Gastrocnemius medialis (tissue), 4 donors: Measurements from ENCODE around the gene SUSD1.

Experiments
- CTCF ChIP-seq, 5 experiments: fragments of 450-650 bp in 3 of 5; fragments of 200-600 bp in 2 of 5; sonication (generic) in 2 of 5; IDR thresholded peaks in 4 of 5; conservative IDR thresholded peaks in 1 of 5; 1 replicate in 4 of 5; 2 replicates in 1 of 5; pipeline ENCODE4 v1.5.1; 2016 to 2019; ENCODE audit warnings: antibody characterized with exemption in 5 of 5, mild to moderate bottlenecking in 3 of 5, moderate library complexity in 3 of 5
- POLR2A ChIP-seq, 2 donors: fragments of 450-650 bp; IDR thresholded peaks; one replicate each; pipeline ENCODE4 v1.6.1; 2017; ENCODE audit warnings: antibody characterized with exemption in 2 of 2, mild to moderate bottlenecking in 2 of 2, moderate library complexity in 2 of 2

GRCh38 chr9:112074250-112075008 is 100.7 kb downstream of the SUSD1 start:
- TF ChIP-seq CTCF (IDR thresholded peaks at IDR 0.05 in 4 of 5, conservative IDR thresholded peaks at IDR 0.05 in 1 of 5) = peak; percentile 85 to 96 (median 88)
- no peak for TF ChIP-seq POLR2A (IDR thresholded peaks at IDR 0.05)
